Adipocyte (in vitro differentiated cells): ENCODE measurements around the gene HNRNPR.

Experiments
- DNase-seq: peaks from one replicate; pipeline ENCODE4 v3.0.0-alpha.2; 2015; ENCODE audit warnings: low read depth
- H3K27me3 ChIP-seq: replicated peaks from 2 replicates; pipeline ENCODE4 v1.7.0; 2013; ENCODE audit warnings: mild to moderate bottlenecking, low read length, moderate library complexity; ENCODE audit not compliant: control insufficient read depth, insufficient read depth
- H3K36me3 ChIP-seq: 2 replicates; pipeline ENCODE4 v1.7.0; 2013; ENCODE audit warnings: low read length, mild to moderate bottlenecking, moderate library complexity; ENCODE audit not compliant: control insufficient read depth, insufficient read depth, severe bottlenecking
- H3K4me1 ChIP-seq: 2 replicates; pipeline ENCODE4 v1.7.0; 2013; ENCODE audit warnings: mild to moderate bottlenecking, low read length, moderate library complexity; ENCODE audit not compliant: control insufficient read depth, insufficient read depth
- H3K4me3 ChIP-seq: 2 replicates; pipeline ENCODE4 v1.7.0; 2013; ENCODE audit warnings: mild to moderate bottlenecking, low read length, moderate library complexity
- H3K9ac ChIP-seq: 2 replicates; pipeline ENCODE4 v1.7.0; 2013; ENCODE audit warnings: mild to moderate bottlenecking, low read length, moderate library complexity
- H3K9me3 ChIP-seq: 2 replicates; pipeline ENCODE4 v1.7.0; 2013; ENCODE audit warnings: mild to moderate bottlenecking, low read length, moderate library complexity; ENCODE audit not compliant: control insufficient read depth

The HNRNPR gene

DNA sequence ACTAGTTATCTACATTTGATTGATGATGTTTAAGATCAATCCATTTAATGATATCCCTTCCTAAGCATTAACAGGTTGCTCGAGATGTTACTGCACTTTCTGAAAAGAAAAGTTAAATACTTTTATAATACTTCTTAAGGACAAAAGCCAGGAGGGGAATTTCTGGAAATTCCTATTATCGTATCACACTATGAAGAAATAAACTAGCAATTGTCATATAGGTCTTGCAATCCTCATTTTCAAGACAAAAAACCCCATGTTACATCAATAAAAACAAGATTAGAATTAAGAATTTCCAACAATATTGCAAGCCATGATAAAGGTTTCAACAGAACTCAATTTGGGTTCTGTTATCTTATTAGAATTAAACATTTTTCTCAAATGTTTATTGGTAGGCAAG is 47.2 kb downstream of the HNRNPR start:
- H3K4me1 ChIP-seq, result peaks cover 3% of the 10 kb centered on the region
- H3K4me3 ChIP-seq, result no peak overlapping the region
- H3K36me3 ChIP-seq, result peaks cover 75% of the 10 kb centered on the region
- no peak for DNase-seq
- H3K9me3 ChIP-seq, result no peaks in the 10 kb centered on the region
- no peaks in the 10 kb centered on the region for H3K27me3 ChIP-seq
- H3K9ac ChIP-seq, result no peak overlapping the region

DNA sequence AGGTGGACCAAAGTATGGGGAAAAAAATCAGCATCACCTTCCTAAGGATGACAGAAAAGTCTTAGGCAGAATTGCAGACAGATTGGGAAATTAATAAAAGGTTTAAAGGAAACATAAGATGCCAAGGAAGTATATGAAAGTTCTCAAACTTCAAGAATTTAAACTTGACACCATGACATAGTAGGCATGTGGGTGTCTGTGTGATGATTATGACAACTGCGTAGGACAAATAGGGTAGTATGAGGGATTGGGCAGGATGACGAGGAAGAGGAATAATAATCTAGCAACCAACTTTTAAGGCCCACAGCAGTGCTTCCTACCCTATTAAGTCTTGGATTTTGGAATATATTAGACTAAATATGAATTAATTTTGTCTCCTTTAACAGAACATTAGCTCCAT is 52.4 kb downstream of the HNRNPR start:
- Histone ChIP-seq H3K9me3 (no peaks in the 10 kb centered on the region), H3K9ac (no peak overlapping the region), H3K27me3 (no peaks in the 10 kb centered on the region), H3K4me1 (peaks cover 22% of the 10 kb centered on the region), H3K36me3 (peaks cover 62% of the 10 kb centered on the region), H3K4me3 (no peak overlapping the region)
- DNase-seq, result no peak

DNA sequence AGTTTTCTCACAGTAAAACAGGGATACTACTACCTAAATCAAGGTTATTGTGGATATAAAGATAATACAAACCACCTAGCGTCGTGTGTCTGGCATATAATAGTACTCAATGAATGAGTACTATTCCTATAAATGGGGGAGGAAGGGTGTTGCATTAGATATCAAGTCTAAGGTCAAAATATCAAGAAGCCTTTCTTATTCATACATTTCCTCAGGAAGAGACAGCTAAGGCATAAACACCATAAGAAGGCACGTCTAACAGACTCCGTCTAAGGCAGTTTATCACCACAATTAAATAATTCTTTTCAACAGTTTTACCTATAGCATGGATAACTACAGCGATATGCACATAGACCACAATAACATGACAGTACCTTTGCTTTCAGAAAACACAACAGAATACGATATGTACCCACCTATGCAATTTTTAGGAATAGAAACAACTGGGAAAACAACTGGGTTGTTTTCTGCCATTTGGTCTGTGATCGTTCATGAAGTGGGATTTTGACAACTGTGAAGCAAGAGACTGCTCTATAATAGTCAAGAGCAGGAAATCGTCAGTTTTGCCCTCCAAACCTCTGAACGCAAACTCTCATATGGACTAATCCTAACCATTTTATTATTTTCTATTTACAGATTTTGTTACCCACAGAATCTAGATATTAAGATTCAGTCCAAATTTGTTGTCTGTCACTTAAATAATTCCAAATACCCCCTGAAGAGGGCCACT is 53.1 kb downstream of the HNRNPR start:
- peaks cover 22% of the 10 kb centered on the region for H3K4me1 ChIP-seq
- no peaks in the 10 kb centered on the region for H3K27me3 ChIP-seq
- peaks cover 62% of the 10 kb centered on the region for H3K36me3 ChIP-seq
- no peaks in the 10 kb centered on the region for H3K9me3 ChIP-seq
- no peak overlapping the region for H3K4me3 ChIP-seq
- no peak for DNase-seq
- no peak overlapping the region for H3K9ac ChIP-seq

DNA sequence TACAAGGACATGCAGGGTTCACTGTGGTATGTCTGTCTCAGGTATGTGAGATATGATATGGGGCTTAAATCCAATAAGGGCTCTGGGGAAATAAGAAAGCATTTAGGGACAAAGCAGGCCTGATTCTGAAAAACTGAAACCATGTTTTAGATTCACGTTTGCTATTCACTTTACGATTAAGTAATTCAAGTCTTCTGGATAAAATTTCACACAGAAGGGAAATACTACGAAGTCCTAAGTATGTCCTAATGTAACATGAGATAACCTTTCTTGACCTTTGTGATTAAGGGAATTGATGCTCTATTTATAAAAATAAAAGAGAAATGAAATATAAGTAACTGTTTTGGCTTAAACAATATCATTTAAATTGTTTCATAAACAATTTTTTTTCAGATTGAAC is 55.4 kb downstream of the HNRNPR start:
- Histone ChIP-seq H3K9ac (no peak overlapping the region), H3K4me3 (no peak overlapping the region), H3K36me3 (peaks cover 59% of the 10 kb centered on the region), H3K4me1 (peaks cover 27% of the 10 kb centered on the region), H3K9me3 (no peaks in the 10 kb centered on the region), H3K27me3 (no peaks in the 10 kb centered on the region)
- no peak for DNase-seq

DNA sequence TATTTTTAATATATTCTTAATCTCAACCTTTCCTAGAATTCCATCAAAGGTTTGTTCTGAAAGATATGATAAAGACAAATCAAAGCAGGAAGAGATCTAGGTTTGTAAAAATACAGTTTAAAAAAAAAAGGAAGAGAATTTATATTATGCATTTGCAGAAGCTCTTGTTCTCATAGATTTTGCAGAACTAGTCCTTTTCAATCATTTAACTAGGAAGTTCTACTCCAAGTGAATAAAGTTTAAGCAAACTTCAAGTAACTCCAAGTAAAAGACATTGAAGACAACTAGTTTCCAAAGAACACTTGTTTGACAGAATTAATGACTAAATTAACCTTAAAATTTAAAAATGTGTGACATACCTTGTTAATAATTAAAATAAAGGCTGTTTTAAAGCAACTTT is 55.9 kb downstream of the HNRNPR start:
- Histone ChIP-seq H3K9ac (no peak overlapping the region), H3K27me3 (no peaks in the 10 kb centered on the region), H3K36me3 (peaks cover 54% of the 10 kb centered on the region), H3K4me1 (peaks cover 32% of the 10 kb centered on the region), H3K4me3 (no peak overlapping the region), H3K9me3 (no peaks in the 10 kb centered on the region)
- DNase-seq, result no peak

DNA sequence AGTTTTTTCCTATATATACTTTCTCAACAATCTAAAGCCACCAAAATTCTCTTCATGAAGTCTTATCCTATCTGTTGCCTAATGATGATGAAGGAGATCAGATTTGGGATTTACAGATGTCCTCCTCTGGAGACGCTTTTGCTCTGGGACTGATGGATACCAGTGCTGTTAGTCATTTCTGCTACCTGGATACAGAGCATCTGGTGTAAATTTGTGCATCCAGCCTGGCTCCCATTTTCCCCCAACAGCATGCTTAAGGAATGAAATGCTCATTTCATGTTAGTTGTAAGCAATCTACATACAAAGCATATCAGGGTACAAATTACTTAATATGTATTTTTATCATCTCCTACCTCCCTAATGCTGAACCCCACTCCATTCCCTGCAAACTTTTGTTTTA is 57.7 kb downstream of the HNRNPR start:
- H3K36me3 ChIP-seq, result peaks cover 62% of the 10 kb centered on the region
- peak; percentile 14 for DNase-seq

DNA sequence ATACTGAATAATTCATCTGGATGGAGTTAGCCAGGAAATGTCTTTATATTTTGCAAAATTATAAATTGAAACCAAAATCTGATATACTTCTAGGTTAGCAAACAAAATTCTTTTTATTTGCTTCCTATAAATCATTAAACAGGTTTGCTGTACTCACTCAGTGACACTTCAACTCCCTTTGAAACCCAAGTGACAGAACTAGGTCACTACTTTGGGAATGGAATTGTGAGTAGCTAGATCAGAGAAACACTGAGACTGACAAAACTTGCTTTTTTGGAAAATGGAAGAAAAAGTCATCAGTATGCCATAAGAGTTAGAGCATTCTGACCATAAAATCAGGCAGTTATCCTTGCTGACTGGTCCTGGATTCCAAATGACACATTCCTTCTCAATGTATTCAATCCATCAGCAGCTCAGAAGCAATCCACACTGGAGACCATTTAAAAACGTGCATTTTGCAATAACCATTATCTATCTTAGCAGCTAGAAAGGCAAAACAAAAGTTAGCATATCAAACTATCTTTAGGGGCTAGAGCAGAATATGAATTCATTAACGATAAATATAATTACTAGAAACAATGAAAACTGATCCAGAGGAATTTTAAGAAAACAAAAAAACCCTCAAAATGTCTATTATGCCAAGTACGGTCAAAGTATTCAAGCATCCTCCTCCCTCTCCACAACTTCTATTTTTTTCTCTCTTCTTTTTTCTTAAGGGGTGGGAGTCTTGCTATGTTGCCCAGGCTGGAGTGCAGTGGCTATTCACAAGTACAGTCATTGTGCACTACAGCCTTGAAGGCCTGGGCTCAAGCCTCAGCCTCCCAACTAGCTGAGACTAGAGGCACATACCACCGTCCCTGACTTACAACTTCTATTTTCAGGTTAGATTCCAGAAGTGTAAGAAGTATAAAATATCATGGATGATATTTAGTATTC is 60.1 kb downstream of the HNRNPR start:
- peak; percentile 52 for DNase-seq
- H3K4me3 ChIP-seq, result peak overlapping the region; percentile 28
- H3K9me3 ChIP-seq, result no peaks in the 10 kb centered on the region
- peaks cover 74% of the 10 kb centered on the region for H3K36me3 ChIP-seq
- no peaks in the 10 kb centered on the region for H3K27me3 ChIP-seq
- peaks cover 34% of the 10 kb centered on the region for H3K4me1 ChIP-seq
- peak overlapping the region; percentile 53 for H3K9ac ChIP-seq

More for the DNA sequence above, 57.7 kb downstream of the HNRNPR start:
- Histone ChIP-seq H3K9me3 (no peaks in the 10 kb centered on the region), H3K4me1 (peaks cover 45% of the 10 kb centered on the region), H3K9ac (no peak overlapping the region), H3K4me3 (no peak overlapping the region), H3K27me3 (no peaks in the 10 kb centered on the region)

DNA sequence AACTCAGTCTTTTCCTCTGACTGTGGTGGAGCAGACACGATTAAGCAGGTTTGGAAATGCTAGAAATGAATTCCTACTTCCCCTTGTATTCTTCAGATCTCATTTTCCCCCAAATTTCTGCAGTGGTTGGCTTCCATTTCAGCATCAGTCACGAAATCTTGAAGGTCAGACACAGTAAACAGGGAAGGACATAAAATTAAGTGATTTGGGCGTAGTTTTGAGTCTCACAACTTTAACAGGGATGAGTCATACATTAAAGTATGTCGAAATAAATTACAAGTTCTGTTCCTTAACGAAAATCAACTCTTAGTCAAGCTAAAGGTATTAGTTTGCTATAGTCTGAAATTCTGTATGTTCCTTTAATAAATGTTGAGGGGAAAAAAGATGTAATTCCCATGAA is 61.1 kb downstream of the HNRNPR start:
- peaks cover 67% of the 10 kb centered on the region for H3K36me3 ChIP-seq

DNA sequence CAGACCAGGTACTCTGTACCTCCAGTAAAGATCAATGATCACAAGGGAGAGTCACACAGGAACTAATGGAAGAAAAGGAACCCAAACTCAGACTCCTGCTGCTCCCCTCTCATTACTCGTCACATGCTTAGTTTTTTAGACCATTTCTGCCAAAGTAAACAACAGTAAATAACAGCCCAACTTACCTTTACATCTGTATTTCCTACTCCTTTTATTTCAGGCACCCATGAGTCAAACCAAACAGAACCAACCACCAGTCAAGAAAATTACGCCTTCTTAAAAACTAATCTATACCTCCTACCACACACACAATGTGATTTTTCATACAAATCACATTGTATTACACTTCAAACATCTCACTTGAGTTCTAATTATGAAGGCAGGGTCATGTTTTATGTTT is 65.4 kb downstream of the HNRNPR start:
- H3K36me3 ChIP-seq, result peaks cover 36% of the 10 kb centered on the region
- no peak overlapping the region for H3K9ac ChIP-seq
- H3K9me3 ChIP-seq, result no peaks in the 10 kb centered on the region
- peaks cover 25% of the 10 kb centered on the region for H3K4me1 ChIP-seq
- no peaks in the 10 kb centered on the region for H3K27me3 ChIP-seq
- no peak overlapping the region for H3K4me3 ChIP-seq
- no peak for DNase-seq

More for the DNA sequence above, 61.1 kb downstream of the HNRNPR start:
- Histone ChIP-seq H3K4me3 (peak overlapping the region; percentile 56), H3K4me1 (peaks cover 28% of the 10 kb centered on the region), H3K9ac (peak overlapping the region; percentile 55), H3K9me3 (no peaks in the 10 kb centered on the region), H3K27me3 (no peaks in the 10 kb centered on the region)
- peak; percentile 89 for DNase-seq

DNA sequence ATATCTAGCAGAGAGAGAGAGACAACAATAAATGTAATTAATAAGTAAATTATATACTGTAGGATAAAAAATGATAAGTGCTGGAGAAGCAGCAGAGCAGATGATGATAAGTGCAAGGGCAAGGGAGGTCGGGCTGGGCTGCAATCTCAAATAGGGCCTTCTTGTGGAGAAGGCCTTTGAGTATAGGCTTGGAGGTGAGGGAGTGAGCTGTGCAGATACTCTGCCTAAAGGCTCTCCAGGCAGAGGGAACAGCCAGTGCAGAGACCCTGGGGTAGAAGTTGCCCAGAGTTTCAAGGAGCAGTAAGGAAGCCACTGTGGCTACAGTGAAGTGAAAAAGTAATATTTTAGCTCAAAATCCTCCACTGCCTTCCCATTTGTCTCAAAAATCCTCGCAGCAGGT is 67.6 kb downstream of the HNRNPR start:
- Histone ChIP-seq H3K4me3 (no peak overlapping the region), H3K9ac (no peak overlapping the region), H3K4me1 (peaks cover 8% of the 10 kb centered on the region), H3K27me3 (no peaks in the 10 kb centered on the region), H3K36me3 (peaks cover 23% of the 10 kb centered on the region), H3K9me3 (no peaks in the 10 kb centered on the region)
- no peak for DNase-seq

DNA sequence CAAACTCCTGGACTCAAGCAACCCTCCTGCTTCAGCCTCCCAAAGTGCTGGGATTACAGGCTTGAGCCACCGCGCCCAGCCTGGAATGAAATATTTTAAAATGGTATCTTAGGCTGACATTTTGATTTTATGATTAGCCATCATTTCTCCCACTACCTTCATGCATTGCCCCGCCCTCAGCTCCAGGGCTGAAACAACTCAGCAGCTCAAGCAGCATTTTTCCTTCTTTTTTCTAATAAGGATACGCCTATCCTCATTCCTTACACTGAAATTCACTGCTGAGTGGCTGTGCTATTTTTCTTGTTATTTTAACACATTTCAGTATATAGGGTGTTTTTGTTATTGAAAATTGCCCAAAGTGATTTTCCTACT is 70.0 kb downstream of the HNRNPR start:
- no peak for DNase-seq

More for the DNA sequence above, 70.0 kb downstream of the HNRNPR start:
- no peaks in the 10 kb centered on the region for H3K27me3 ChIP-seq
- no peaks in the 10 kb centered on the region for H3K36me3 ChIP-seq
- peaks cover 8% of the 10 kb centered on the region for H3K4me1 ChIP-seq
- H3K4me3 ChIP-seq, result no peak overlapping the region
- H3K9me3 ChIP-seq, result no peaks in the 10 kb centered on the region
- no peak overlapping the region for H3K9ac ChIP-seq
